ENCODE measurements around the gene PLXNA1.

DNA sequence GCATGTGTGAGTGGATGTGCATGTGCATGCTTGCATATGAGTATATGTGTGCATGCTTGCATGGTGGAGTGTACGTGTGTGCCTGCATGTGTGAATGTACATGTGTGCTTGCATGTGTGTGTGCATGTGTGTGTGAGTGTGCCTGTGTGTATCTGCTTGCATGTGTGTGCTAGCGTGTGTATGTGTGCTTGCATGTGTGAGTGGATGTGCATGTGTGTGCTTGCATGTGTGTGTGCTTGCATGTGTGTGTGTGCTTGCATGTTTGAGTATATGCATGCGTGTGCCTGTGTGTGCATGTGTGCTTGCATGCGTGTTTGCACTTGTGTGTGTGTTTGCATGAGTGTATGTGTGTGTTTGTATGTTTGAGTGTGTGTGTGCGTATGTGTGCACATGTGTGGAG lies 4.6 kb upstream of the PLXNA1 start:
- TF ChIP-seq YY1 (IDR thresholded peaks at IDR 0.05): no peak
- TF ChIP-seq, protein P1, sequence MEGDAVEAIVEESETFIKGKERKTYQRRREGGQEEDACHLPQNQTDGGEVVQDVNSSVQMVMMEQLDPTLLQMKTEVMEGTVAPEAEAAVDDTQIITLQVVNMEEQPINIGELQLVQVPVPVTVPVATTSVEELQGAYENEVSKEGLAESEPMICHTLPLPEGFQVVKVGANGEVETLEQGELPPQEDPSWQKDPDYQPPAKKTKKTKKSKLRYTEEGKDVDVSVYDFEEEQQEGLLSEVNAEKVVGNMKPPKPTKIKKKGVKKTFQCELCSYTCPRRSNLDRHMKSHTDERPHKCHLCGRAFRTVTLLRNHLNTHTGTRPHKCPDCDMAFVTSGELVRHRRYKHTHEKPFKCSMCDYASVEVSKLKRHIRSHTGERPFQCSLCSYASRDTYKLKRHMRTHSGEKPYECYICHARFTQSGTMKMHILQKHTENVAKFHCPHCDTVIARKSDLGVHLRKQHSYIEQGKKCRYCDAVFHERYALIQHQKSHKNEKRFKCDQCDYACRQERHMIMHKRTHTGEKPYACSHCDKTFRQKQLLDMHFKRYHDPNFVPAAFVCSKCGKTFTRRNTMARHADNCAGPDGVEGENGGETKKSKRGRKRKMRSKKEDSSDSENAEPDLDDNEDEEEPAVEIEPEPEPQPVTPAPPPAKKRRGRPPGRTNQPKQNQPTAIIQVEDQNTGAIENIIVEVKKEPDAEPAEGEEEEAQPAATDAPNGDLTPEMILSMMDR (IDR thresholded peaks at IDR 0.05; ENCODE audit: low read depth, low read length, missing input control): no peak
- TF ChIP-seq FOXA1 (IDR thresholded peaks at IDR 0.05): no peak
- no peak for TF ChIP-seq JUND (IDR thresholded peaks at IDR 0.05)
